GM12875 (cell line): ENCODE results near the gene THAP7.

Experiments used
- H3K4me3 ChIP-seq: one replicate; pipeline ENCODE4 v1.5.1; 2011; ENCODE audit warnings: low read depth, low read length, control low read depth
- CTCF ChIP-seq: IDR thresholded peaks from 2 replicates; pipeline ENCODE4 v1.5.1; 2011; ENCODE audit warnings: low read depth, mild to moderate bottlenecking, control low read depth, inconsistent platforms, low read length, moderate library complexity, borderline replicate concordance; ENCODE audit not compliant: insufficient read depth

THAP7 gene

DNA sequence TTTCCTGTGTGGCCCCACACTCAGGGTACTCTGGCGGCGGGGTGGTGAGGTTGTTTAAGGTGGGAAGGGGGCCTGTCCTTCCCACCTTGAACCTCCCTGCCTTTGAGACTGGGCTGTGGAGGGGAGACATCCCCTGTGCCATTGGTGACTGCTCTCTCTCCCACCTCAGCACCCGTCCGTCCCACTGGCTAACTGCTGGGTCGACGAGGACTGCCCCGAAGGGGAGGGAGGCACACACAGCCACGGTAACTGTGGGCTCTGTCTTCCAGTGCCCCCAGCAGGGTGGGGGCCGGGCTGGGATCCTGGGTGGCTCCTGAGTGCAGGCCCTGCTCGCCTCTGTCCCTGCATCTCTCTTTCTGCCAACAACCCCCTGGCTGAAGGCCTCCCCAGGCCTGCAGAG lies 20.6 kb upstream of the THAP7 start:
- no peak overlapping the region for H3K4me3 ChIP-seq
- TF ChIP-seq CTCF: no peak

GRCh38 chr22:21020802-21021429 lies 19.0 kb upstream of the THAP7 start:
- peak; percentile 63; the same call in 1 of the 2 replicates for TF ChIP-seq CTCF
- H3K4me3 ChIP-seq: no peak overlapping the region

- no peak for TF ChIP-seq CTCF
- H3K4me3 ChIP-seq: no peak overlapping the region
Observed at GRCh38 chr22:21018314-21018713, 16.4 kb upstream of the THAP7 start.

- H3K4me3 ChIP-seq: no peak overlapping the region
- TF ChIP-seq CTCF: no peak
Observed at GRCh38 chr22:21016644-21017420, 14.9 kb upstream of the THAP7 start.

GRCh38 chr22:21015466-21016006 lies 13.6 kb upstream of the THAP7 start:
- TF ChIP-seq CTCF: no peak
- no peak overlapping the region for H3K4me3 ChIP-seq

DNA sequence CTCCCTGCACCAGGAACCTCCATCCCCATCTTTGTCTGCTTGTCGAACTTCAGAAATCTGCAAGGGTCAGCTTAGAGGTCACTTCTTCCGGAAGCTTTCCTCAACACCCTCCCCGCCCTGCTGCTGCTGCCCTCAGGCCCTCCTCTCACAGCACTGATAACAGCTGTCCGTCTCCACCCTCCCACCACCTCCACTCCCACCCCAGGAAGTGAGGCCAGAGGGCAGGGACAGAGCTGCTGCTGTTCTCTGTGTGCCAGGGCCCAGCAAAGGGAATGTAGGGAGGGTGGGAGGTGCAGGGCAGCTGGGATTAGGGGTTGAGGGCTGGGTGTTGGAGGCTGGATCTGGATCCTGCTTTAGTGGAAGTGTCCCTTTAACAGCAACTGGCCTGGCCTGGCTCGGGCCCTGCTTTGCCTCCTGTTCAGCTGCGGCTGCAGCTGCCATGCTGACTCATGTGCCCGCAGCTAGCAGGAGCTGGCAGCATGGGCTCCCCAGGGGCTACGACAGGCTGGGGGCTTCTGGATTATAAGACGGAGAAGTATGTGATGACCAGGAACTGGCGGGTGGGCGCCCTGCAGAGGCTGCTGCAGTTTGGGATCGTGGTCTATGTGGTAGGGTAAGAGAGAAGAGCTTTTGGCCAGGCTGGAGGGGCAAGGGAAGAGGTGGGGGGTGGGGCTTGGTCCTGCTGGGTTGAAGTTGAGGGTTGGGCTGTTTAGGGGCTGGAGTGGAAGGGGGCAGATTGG lies 13.0 kb upstream of the THAP7 start, which contains the start of gene P2RX6:
TSS of gene P2RX6 (plus strand) at position 440 of the 740 bp plus-strand sequence. CDS start at position 450, 10 bp downstream.
- peak within 1 kb of the TSS; percentile 15 for H3K4me3 ChIP-seq
- TF ChIP-seq CTCF: no peak
